Kidney glomerular epithelial cell (primary cell): ENCODE data around the gene LRRC4.

ENCODE experiments used
- DNase-seq: peaks from one replicate; lab custom pipeline; 2025; lab: John Stamatoyannopoulos, UW

The LRRC4 gene

DNA sequence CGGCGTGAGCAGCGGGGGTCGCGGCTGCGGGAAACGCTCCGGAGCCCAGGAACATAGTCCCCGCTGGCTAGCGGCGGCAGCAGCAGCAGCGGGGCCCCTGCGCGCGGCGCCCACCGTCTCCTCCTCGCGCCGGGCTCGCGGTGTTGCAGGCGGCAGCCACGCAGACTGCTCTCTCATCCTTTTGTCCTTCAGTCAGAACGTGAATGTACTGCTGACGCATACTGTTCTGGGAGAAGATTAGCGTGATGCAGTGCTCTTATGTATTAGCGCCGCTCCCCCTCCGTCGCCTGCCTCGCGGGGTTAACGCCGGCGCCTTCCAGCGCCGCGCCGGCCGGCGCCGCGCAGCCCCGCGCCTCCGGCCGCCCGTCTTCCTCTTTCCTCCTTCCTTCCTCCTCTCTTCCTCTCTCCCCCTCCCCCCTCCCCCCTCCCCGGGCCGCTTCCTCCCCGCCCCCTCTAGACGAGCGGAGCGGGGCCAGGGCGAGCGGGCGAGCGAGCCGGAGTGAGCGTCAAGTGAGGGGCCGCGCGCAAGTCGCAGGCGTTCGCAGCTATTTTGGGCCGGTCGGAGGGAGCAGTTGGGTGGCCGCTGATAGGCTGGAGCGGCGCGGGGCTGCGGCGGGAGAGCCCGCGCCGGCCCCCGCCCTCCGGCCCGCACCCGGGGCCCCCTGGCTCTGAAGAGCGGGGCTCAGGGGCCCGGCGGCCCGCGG, 816 bp upstream of the LRRC4 start:
- DNase-seq, result peak; percentile 80

DNA sequence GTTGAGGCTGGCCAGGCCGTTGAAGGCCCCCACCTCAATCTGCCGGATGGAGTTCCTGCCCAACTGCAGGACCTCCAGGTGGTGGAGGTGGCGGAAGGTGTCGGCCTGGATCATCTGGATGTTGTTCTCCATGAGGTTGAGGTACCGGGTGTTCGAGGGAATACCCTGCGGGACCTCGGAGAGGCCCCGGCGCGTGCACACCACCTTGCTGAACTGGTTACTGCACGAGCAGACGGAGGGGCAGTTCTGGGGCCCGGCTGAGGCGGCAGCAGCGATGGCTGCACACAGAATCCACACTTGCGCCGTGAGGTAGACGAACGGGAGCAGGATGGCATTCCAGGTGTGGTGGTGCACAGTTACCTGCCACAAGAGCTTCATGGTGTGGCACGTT, 979 bp downstream of the LRRC4 start:
- DNase-seq, result no peak

DNA sequence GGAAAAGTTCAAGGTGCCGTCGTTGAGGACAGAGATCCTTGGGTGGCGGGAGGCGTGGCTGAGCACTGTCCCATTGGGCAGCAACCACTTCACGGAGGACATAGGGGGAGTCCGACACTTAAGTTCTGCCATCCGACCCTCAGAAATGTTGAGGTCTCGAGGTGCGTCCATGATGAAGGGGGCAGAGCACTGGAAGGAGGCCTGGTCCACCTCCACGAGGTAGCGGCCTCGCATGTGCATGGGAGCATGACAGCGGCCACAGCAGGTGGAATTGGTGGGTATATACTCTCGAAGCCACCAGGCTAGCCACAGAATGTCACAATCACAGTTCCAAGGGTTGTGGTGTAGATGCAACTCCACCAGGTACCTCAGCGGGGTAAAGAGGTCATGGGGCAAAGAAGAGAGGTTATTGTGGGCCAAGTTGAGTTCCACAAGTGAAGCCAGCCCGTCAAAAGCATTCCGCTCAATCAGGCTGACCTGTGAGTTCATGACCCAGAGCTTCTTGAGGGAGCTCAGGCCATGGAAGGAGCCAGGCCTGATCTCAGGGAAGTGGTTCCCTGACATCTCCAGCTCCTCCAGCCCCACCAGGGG, 1.7 kb downstream of the LRRC4 start:
- no peak for DNase-seq

DNA sequence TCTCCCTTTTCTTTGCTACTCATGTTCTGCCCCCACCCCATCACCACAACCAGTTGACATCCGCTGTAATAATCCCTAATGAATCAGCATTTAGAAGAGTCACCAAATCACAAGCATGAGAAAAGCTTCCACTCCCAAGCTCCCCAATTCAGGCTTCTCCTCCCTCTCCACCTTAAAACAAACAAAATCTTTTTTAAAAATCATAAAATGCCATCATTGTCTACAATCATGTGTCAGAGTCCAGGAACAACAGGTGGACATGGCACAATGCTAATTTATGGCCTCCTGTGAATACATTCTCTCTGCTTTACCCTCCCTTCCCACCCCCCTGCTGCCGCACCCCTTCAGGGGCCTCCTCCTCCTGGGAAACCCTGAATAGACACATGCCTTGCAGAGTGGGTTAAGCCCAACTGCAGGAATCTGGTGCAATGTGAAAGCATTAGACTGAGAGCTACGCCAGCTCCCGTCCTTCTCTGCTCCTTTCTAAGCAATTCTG, 3.7 kb downstream of the LRRC4 start:
- no peak for DNase-seq

DNA sequence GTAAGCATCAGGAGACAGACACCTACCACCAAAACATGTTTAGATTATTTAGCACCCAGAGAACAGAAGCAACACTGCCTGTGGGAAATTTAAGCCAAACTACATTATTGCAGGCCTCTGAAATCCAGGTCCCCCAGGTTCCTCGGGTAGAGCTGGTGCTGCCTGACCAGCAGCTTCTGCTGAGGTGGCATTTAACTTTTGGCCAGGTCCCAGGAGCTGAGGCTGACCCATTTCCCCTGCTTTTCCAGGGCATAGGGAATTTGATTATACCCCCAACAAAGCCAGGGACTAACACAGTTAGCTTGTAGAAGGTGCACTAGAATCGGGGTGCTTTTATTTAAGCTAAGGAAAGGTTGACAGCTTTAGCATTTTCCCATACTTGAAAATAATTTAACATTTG, 4.7 kb downstream of the LRRC4 start:
- DNase-seq, result no peak

DNA sequence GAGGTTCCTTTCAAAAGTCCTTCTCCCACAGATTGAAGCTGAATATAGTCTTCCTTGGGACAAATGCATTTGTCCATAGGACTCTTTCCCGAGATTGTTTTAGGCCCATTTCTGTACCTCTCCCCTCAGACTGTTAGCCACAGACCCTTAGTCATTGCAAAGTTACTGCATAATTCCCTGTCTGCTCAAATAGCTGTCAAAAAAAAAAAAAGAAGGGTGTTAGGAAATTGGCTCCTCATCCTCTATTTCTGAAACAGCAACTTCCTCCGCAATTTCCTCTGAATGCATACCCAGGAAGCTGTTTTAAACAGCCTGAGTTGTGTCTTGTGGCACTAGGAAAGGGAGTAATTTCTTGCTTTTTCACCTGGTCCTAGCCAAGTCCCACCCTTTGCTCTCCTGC, 5.4 kb downstream of the LRRC4 start:
- DNase-seq, result no peak

DNA sequence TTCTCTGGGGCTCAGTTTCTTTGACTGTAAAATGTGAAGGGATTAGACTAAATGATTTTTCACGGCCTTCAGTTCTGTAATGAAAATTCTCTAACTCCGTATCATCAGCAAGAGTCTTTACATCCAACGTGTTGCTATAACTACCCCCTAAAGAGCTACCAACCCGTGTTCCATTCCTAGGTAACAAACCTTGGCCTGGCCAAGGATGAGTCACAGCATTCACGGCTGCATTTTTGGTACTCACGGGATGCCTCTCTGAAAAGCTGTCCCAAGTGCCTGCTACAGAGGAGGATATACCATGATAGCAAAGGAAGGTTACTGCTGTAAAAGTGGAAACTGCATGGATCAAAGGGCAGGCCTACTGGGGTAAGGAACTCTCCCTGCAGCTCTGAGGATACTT, 5.9 kb downstream of the LRRC4 start:
- DNase-seq, result no peak

DNA sequence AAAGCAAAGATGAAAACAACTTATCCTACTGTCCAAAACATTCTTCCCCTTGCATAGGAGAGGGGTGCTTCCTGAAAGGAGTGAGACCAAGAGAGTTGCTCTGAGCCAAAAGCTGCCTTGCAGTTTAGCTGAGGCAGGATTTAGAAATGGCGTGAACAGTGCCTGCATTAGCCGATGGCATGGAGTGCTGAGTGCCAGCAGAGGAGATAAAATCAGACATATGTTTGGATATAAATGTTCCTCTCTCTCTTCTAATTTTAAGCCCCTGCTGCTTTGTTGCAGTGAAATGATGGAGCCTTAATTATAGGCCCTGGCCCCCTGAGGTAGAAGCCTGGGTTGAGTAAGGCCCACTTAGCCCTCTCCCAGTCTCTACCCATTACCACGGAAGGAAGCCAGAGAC, 7.1 kb downstream of the LRRC4 start:
- DNase-seq, result no peak

DNA sequence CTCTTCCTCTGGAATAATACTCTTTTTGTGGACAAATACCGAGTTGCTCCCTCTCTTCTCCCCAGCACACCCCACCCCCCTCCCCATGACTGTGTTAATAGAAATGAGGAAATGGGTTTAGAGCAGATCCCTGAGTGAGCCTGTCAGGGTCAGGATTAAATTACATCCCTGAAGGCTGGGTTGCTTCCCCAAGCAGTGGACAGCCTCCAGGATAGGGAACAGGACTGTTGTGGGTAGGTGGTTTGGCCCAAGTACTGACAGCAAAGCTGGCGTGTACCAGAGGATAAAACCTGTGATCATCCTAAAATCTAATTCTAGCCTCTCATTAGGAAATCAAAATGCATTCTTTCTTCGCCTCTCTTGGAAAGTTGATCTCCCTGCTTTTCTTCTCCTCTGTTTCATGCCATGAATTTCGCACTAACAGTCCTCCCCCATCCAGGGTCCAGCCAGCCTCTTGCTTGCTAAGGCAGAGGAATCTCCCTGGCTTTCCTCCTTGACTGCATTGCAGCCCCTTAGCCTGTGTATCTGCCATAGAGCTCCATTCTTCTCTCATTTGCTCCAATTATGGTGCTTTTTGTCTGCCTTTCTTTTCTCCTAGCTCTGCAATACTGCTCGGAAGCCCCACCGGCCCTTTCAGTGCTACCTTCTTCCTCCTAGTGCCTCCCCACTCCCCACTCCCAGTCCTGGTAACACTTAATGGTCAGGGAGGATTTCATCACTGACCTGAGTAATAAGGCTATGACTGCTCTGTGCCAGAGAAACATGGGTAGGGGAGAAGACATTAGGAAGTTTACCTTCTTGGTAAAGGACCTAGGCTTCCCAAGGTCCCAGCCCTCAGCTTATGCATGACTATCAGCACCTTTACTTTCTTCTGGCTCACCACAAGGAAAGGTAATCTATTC, 8.4 kb downstream of the LRRC4 start:
- DNase-seq, result no peak

DNA sequence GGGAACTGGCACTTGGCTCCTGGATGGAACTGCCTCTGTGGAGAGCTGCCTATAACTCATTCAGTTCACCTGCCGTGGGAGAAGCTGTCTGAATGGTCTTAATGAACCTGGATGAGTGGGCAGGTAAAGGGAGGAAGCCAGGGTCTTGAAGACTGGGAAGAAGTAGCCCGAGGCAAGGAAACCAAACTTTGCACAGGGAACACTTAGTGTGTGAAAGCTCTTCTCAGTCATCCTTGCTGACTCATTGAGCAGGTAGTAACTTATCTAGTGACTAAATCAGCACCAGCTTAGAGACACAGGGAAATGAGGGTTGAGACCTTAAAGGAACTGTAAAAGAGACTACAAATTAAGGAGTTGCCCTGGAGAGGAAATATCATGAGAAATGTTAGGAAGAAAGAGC, 9.9 kb downstream of the LRRC4 start:
- DNase-seq, result peak; percentile 15

DNA sequence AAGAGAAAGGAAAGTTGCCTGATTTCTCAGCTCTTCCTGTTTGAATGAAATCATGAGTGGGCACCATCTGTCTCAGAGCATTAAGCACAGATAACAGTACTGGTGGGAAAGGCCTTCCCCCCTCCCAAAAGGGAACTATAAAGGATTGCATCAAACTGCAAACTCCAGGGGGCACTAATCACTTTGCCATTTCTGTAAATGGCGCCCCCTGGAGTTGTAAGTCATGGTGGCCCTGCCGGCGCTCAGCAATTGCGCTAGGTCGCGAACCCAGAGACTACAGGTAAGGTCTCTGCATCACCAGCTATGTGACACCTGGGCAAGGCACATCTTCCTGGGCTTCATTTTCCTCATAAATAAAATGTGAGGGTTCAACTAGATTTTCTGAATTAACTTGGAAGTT, 11.1 kb downstream of the LRRC4 start:
- no peak for DNase-seq

DNA sequence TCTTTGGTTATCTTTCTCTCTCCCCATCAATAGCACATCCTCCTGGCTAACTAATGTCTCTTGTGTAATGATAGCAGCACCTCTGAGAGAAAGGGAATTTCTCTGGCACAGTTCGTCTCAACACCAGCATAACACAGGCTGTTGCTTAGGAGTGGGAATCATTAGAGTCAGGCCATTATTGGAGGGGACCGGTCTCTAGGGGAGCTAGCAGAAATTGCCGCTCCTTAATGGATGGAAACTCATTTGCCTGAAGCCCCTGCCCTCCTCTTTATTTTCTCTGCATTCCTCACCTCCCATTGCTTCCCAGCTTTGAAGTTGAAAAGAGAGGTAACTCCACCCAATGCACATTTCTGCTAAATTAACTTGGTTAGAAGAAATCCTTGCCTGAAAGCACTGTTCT, 11.9 kb downstream of the LRRC4 start:
- no peak for DNase-seq

DNA sequence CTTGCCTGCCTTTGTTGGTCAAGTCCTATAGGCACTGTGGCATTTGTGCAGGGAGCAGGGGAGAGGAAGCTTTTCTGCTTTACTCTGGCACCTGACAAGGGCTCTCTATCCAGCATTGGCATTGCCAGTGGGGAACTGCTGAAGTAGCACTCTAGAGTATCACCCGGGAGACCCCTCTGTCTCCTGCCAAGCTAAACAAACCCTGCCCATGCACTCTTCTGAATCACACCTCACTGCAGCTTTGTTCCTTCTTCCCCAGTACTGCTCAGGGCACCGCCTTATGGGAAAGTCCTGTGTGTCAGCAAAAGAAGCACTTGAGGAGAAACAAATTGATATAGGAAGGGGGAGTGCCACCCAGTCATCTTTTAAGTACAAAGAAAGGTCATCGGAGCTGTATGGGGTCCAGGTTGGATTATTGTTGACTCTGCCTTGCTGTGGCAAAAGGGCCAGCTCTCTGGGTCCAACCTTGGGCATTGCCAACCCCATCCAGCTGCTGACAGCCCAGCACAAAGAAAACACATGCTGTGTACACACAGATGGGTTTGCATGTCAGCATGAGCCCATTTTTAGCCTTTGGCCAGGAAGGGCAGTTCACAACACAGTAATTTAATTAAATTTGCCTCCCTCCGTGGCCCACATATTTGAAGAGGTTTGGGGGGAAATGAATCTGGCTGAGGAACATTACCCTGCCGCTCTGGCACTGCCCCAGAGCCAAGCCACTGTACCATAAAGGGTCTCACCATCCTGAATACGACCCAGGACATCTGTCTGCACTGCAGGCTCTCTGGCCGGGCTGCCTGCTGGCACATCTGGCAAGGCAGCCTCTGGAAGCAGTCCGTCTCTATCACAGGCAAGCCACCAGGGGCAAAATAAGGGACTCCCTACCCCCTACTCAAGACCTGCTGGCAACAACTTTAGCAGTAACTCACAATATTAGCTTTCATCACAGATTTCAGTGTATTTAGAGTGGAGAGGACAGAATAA, 13.1 kb downstream of the LRRC4 start:
- peak; percentile 90 for DNase-seq

DNA sequence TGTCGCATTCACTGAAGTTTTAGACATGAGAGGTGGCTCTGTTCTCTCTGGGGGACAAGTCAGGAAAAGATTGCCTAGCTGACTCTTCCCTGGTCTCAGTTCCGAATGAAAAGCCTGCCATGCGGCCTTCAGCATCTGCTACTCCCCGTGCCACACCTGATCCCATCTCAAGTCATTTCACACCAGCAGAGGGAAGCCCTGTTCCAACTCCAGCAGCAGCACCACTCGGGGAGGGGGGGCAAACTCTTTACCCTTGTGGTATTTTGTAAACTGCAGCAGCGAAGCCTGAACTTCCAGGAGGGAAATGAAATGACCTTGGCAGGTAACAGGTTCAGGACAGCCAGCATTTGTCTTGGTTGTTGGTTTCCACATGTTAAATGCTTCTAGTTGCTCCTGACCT, 13.8 kb downstream of the LRRC4 start:
- no peak for DNase-seq

DNA sequence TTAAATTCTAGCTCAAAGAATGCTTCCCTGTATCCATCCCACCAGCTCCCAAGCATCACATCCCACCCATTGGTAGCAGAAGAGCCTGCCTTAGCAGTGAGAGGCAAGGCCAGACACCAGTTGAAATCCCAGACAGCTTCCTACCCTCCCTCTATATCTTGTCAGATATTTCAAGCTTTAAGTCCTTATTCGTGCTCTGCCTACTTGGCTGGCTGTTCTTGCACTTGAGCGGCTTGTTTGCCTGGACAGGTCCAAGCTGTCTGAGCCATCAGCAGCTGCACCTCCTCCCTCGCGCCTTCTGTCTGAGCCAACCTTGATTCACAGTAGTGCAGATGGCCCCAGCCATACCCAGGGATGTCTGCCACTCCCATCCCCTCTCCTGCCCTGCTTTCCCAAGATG, 16.4 kb downstream of the LRRC4 start:
- DNase-seq, result no peak

DNA sequence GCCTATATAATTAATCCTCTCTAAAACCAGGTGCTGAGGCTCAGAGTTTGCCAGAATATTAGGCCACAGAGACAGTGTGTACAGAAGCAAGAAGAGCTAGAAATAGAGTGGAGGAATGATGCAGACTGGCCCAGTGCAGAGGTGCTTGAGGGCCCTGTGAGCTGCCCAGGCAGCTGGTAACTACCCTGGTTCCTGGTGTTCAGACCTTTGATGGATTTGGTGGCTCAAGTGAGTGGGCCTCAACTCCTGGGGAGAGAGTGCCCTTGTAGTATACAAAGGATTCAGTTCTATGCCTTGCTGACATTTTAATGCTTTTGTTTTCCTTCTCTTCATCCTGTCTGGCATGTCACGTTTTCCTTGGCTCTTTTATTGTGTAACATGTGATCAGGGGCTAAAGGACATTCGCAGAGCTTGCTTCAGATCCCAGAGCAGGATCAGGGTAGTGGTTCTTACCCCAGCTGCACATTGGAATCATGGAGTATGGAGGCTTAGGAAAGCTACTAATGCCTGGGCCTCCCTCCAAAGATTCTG, 20.0 kb downstream of the LRRC4 start:
- DNase-seq, result no peak

DNA sequence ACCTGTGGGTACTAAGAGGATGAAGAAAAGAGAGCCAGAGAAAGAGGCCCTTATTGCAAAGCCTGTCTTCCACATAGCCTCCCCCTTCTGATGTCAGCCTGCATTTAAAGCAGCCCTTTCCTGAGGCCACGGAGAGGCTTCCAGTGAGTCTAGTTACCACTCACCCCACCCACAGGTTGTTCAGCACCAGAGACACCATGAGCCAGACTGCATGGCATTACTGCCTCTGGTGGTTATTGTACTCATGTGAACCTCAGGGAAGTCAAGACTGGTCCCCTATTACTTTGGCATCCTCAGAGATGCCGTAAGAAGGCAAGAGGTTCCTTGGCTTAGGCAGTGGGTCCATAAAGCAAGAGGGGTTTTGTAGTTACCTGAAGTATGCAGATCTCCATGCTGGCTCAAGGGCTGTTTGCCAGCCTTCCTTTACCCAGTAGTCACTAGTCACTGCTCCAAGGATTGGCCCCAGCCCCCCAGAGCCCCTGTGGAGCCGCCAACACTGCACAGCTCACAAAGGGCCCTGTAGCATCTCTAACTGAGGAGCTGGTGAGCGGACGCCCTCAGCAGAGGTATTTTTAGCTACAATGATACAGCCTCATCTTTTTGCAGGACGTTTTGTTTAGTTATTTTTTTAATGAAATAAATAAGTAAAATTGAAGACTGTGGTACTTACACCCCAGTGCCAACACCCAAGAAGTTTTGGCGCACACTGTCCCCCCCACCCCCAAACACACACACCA, 20.7 kb downstream of the LRRC4 start:
- no peak for DNase-seq

DNA sequence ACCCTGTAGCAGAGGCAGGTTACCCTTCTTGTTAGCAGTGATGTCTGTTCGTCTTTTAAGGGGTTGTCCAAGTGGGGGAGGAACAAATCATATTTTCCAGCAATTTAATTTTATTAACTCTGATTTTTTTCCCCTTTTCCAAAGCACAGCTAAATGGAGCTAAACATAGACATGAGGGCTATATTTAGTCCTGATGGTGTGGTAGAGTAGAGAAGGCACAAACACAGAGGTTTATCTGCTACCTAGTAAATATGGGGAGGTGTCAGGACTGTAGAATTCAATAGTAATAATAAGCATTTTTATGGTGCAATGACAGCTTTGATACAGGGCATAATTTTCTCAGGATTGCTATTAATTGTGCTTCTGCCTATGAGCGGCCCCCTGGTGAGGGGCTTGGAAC, 22.5 kb downstream of the LRRC4 start:
- no peak for DNase-seq

DNA sequence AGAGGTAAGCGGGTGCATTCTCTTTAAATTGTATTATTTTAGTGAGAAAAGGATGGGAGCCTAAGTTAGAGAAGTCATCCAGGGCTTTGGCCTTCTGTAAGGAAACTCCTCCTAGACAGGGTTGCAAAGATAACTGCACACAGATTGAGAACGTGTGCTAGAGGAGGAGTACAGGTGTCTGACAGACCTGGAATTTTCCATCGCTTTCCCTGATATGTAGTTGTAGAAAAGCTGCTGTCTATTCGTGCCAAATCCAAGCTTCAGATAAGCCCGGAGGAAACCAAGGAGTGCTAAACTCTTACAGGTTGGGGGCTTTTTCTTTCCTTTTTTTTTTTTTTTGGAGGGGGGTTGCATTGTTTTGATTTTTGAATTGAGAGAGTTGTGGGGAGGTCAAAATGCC, 23.1 kb downstream of the LRRC4 start:
- no peak for DNase-seq

DNA sequence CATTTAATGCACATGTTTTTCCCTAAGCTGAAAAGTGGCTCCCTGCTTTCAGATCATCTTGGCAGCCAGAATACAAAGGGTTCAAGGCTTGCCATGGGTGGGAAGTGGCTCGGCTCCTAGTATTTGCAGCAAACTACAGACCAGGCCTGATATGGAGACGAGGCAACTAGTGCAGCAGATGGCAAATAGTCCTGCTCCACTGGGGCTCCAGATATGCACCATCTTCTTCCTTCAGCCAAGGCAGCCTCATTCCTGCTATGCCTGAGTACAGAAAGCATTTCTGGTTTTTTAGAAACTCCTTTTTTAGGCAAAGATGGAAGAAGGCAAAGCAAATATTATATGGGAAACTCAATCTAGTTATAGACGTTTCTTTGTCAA, 23.9 kb downstream of the LRRC4 start:
- no peak for DNase-seq
